DND-41 (cell line): ENCODE data around the gene CENPX.

Experiments used
- CTCF ChIP-seq: IDR thresholded peaks from 2 replicates; pipeline ENCODE4 v1.5.1; 2012; ENCODE audit warnings: borderline replicate concordance, low read length, moderate library complexity, mild to moderate bottlenecking; ENCODE audit not compliant: poor library complexity, severe bottlenecking; ENCODE audit errors: extremely low read depth
- EZH2 ChIP-seq: IDR thresholded peaks from 3 replicates; pipeline ENCODE4 v1.6.1; 2012; ENCODE audit warnings: borderline replicate concordance, low read depth, mild to moderate bottlenecking, moderate library complexity, low read length, inconsistent platforms; ENCODE audit not compliant: severe bottlenecking

GRCh38 chr17:81986606-81987005 lies 36.1 kb downstream of the CENPX start:
- TF ChIP-seq CTCF (no peak), EZH2 (no peak)
